Progenitor cell of endocrine pancreas (in vitro differentiated cells): ENCODE results near the gene PAXX. TPM values are rescaled to one million over a fixed set of nuclear protein-coding genes. Genes with fewer than 3 reads are reported as not detected.

Experiments
- DNase-seq: peaks from one replicate; pipeline ENCODE4 v3.0.0; 2021; ENCODE audit warnings: low spot score; ENCODE audit not compliant: unreplicated experiment
- H3K27ac Mint-ChIP-seq: 2 replicates; pipeline ENCODE4 v1.8.0; 2021; ENCODE audit warnings: mild to moderate bottlenecking, moderate library complexity, mixed read lengths
- H3K27me3 Mint-ChIP-seq: 2 replicates; pipeline ENCODE4 v1.8.0; 2021; ENCODE audit warnings: mixed read lengths
- H3K36me3 Mint-ChIP-seq: 2 replicates; pipeline ENCODE4 v1.8.0; 2022; ENCODE audit warnings: mixed read lengths; ENCODE audit not compliant: insufficient read depth
- H3K4me1 Mint-ChIP-seq: 2 replicates; pipeline ENCODE4 v1.8.0; 2021; ENCODE audit warnings: low read depth, mixed read lengths
- H3K4me3 Mint-ChIP-seq: 2 replicates; pipeline ENCODE4 v1.8.0; 2021; ENCODE audit warnings: low read depth, mild to moderate bottlenecking, moderate library complexity, mixed read lengths
- H3K9me3 Mint-ChIP-seq: 2 replicates; pipeline ENCODE4 v1.8.0; 2021; ENCODE audit warnings: low read depth, mixed read lengths
- total RNA-seq: library from RNA; stranded (reverse); gene quantifications from 2 replicates; pipeline ENCODE4 v1.2.1, GENCODE V29; 2021
- TF ChIP-seq, protein P1 (sequence below): fragments of 200-600 bp; sonication (generic); IDR thresholded peaks from one replicate; pipeline ENCODE4 v1.5.0; 2021; ENCODE audit warnings: antibody characterized with exemption, mild to moderate bottlenecking; ENCODE audit not compliant: unreplicated experiment

The PAXX gene
- total RNA-seq, 1 donor from 2014 or later: 54.9 TPM

DNA sequence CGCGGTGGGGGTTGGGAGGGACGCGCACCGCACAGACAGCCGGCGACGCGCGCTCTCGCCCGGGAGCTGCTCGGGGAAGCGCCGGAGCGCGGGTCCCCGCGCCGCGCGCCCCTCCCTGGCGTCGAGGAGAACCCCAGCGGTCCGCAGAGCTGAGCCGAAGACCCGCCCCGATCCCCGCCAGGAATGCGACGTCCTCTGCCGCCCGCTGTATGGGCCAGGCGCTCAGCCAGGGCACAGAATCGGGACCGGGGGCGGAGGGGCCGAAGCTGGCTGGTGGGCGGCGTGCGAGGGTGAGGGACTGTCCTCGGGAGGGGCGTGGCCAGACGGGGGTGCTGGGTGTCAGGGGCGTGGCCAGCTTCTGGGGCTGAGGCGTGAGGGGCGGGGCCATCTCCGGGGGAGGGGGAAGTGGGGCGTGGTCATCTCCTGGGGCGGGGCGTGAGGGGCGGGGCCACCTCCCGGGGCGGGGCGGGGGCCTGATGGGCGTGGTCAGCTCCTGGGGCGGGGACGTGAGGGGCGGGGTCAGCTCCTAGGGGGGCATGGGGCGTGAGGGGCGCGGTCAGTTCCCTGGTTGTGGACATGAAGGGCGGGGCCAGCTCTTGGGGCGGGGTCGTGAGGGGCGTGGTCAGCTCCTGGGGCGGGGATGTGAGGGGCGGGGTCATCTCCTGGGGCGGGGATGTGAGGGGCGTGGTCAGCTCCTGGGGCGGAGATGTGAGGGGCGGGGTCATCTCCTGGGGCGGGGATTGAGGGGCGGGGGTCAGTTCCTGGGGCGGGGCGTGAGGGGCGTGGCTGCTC, 14.0 kb upstream of the PAXX start:
- H3K36me3 Mint-ChIP-seq: no peaks in the 10 kb centered on the region
- H3K9me3 Mint-ChIP-seq: no peaks in the 10 kb centered on the region
- no peak overlapping the region for H3K4me3 Mint-ChIP-seq
- H3K4me1 Mint-ChIP-seq: no peaks in the 10 kb centered on the region
- peaks cover 20% of the 10 kb centered on the region for H3K27me3 Mint-ChIP-seq
- TF ChIP-seq, protein P1, sequence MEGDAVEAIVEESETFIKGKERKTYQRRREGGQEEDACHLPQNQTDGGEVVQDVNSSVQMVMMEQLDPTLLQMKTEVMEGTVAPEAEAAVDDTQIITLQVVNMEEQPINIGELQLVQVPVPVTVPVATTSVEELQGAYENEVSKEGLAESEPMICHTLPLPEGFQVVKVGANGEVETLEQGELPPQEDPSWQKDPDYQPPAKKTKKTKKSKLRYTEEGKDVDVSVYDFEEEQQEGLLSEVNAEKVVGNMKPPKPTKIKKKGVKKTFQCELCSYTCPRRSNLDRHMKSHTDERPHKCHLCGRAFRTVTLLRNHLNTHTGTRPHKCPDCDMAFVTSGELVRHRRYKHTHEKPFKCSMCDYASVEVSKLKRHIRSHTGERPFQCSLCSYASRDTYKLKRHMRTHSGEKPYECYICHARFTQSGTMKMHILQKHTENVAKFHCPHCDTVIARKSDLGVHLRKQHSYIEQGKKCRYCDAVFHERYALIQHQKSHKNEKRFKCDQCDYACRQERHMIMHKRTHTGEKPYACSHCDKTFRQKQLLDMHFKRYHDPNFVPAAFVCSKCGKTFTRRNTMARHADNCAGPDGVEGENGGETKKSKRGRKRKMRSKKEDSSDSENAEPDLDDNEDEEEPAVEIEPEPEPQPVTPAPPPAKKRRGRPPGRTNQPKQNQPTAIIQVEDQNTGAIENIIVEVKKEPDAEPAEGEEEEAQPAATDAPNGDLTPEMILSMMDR: no peak
- H3K27ac Mint-ChIP-seq: no peak overlapping the region
- DNase-seq: no peak

DNA sequence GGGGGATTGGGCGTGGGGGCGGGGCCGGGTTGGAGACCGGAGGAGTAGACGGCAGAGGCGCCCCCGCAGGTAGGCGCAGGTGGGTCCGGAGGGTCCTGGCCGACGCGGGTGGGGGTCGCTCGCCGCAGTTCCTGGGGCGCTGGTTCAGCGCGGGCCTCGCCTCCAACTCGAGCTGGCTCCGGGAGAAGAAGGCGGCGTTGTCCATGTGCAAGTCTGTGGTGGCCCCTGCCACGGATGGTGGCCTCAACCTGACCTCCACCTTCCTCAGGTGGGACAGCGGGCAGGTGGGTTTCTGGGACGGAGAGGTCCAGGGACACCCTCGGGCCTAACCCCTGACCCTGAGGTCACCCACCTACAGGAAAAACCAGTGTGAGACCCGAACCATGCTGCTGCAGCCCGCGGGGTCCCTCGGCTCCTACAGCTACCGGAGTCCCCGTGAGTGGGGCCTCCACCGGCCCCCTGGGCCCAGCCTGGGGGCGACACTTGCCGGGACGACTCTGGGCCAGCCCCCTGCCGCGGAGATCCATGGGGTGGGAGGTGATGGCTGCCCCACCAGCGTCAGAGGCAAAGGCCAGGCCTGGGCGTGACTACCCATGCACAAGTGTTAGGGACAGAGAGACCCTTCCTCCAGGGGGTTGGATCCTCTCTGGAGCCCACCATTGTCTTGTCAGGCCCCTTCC, 13.2 kb upstream of the PAXX start:
- TF ChIP-seq, protein P1: no peak
- no peaks in the 10 kb centered on the region for H3K9me3 Mint-ChIP-seq
- H3K27ac Mint-ChIP-seq: no peak overlapping the region
- no peak for DNase-seq
- H3K4me3 Mint-ChIP-seq: no peak overlapping the region
- H3K4me1 Mint-ChIP-seq: no peaks in the 10 kb centered on the region
- H3K27me3 Mint-ChIP-seq: peaks cover 24% of the 10 kb centered on the region
- no peaks in the 10 kb centered on the region for H3K36me3 Mint-ChIP-seq

DNA sequence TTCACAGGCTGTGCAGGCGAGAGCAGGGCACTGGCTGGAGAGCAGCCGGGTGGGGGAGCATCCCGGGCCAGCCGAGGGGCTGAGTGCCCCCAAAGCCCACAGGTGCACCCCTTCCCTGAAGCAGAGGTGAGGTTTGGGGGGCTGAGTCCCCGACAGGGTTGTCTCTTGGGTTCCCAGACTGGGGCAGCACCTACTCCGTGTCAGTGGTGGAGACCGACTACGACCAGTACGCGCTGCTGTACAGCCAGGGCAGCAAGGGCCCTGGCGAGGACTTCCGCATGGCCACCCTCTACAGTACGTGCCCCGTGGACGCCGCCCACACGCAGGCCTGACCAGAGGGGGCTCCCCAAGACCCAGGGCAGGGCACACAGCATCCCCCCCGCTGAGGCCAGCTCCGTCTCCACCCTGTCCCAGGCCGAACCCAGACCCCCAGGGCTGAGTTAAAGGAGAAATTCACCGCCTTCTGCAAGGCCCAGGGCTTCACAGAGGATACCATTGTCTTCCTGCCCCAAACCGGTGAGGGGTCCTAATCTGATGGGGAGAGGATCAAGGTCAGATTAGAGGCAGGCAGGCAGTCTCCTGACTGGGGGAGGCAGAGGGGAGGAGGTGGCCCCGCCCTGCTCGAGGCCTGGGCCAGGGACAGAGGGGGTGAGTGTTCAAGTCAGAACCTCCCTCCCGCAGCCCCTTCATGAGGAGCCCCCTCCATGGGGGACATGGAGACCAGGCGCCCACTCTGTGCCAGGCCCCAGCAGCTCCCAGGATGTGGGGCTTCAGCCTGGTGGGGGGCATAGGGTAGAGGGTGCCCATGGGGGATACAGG, 12.2 kb upstream of the PAXX start:
- H3K9me3 Mint-ChIP-seq: no peaks in the 10 kb centered on the region
- no peak overlapping the region for H3K27ac Mint-ChIP-seq
- DNase-seq: no peak
- no peaks in the 10 kb centered on the region for H3K4me1 Mint-ChIP-seq
- peaks cover 26% of the 10 kb centered on the region for H3K27me3 Mint-ChIP-seq
- H3K36me3 Mint-ChIP-seq: no peaks in the 10 kb centered on the region
- no peak overlapping the region for H3K4me3 Mint-ChIP-seq
- TF ChIP-seq, protein P1: no peak

DNA sequence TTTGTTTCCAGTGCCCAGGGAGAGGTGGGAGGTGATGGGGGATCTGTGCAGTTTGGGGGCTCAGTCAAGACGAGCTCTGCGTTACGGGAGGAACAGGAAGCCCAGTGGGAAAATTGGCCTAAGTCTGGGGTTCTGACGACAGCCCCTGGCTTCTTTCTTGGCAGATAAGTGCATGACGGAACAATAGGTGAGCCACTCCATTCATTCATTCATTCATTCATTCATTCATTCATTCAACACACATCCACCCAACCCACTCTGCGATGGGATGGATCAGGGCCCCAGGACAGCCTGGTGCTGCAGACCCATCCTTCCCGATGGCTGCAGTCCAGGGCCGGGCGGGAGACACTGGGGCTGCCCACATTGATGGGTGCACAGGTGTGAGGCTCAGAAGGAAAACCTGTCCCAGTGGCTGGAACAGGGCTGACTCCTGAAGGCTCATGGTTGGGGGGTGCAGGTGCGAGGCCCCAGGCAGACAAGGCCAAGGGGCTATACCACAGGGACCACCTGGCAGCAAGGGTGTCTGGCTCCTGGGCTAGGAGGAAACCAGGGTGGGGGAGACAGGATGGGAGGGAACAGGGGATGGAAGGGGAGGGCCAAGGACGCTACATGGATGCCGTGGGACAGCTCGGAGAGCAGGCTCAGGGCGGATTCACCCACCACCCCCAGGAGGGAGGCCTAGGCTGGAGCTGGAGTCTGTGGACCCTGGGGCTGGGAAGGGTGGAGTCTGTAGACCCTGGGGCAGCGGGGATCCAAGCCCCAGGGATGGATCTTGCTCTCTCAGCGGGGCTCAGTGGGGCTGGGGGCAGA, 11.3 kb upstream of the PAXX start:
- Mint-ChIP-seq H3K27me3 (peaks cover 22% of the 10 kb centered on the region), H3K36me3 (no peaks in the 10 kb centered on the region), H3K27ac (no peak overlapping the region), H3K9me3 (no peaks in the 10 kb centered on the region), H3K4me1 (no peaks in the 10 kb centered on the region), H3K4me3 (no peak overlapping the region)
- TF ChIP-seq, protein P1: no peak
- no peak for DNase-seq
